ENCODE data around the gene RAI2.
"Not testable (repeated sequence)": the region's sequence is repeated elsewhere in the genome, so short reads cannot be mapped to it uniquely, and the experiment has no call there.

DNA sequence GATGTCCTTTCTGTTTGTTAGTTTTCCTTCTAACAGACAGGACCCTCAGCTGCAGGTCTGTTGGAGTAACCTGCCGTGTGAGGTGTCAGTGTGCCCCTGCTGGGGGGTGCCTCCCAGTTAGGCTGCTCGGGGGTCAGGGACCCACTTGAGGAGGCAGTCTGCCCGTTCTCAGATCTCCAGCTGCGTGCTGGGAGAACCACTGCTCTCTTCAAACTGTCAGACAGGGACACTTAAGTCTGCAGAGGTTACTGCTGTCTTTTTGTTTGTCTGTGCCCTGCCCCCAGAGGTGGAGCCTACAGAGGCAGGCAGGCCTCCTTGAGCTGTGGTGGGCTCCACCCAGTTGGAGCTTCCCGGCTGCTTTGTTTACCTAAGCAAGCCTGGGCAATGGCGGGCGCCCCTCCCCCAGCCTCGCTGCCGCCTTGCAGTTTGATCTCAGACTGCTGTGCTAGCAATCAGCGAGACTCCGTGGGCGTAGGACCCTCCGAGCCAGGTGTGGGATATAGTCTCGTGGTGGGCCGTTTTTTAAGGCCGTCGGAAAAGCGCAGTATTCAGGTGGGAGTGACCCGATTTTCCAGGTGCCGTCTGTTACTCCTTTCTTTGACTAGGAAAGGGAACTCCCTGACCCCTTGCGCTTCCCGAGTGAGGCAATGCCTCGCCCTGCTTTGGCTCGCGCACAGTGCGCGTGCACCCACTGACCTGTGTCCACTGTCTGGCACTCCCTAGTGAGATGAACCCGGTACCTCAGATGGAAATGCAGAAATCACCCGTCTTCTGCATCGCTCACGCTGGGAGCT, 74.3 kb downstream of the RAI2 start:
- TF ChIP-seq, protein P1, sequence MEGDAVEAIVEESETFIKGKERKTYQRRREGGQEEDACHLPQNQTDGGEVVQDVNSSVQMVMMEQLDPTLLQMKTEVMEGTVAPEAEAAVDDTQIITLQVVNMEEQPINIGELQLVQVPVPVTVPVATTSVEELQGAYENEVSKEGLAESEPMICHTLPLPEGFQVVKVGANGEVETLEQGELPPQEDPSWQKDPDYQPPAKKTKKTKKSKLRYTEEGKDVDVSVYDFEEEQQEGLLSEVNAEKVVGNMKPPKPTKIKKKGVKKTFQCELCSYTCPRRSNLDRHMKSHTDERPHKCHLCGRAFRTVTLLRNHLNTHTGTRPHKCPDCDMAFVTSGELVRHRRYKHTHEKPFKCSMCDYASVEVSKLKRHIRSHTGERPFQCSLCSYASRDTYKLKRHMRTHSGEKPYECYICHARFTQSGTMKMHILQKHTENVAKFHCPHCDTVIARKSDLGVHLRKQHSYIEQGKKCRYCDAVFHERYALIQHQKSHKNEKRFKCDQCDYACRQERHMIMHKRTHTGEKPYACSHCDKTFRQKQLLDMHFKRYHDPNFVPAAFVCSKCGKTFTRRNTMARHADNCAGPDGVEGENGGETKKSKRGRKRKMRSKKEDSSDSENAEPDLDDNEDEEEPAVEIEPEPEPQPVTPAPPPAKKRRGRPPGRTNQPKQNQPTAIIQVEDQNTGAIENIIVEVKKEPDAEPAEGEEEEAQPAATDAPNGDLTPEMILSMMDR (conservative IDR thresholded peaks at IDR 0.05; ENCODE audit: low read length), result not testable (repeated sequence)
- TF ChIP-seq EZH2phosphoT487 (IDR thresholded peaks at IDR 0.05; ENCODE audit: borderline replicate concordance), result not testable (repeated sequence)

Measured in Loucy (cell line).